Measurements from ENCODE around the gene ADAM10.

GRCh38 chr15:58626378-58626777 lies 123.1 kb downstream of the ADAM10 start:
- no peak for TF ChIP-seq CTCF (IDR thresholded peaks at IDR 0.05)
- no peak for TF ChIP-seq EP300 (IDR thresholded peaks at IDR 0.05)
- no peak for TF ChIP-seq POLR2AphosphoS5 (IDR thresholded peaks at IDR 0.05)
- TF ChIP-seq POLR2A (IDR thresholded peaks at IDR 0.05) = no peak

All from stomach (tissue), 4 donors.